Endothelial cell of umbilical vein (primary cell): ENCODE results near the gene MMD. TPM values are rescaled to one million over a fixed set of nuclear protein-coding genes. Genes with fewer than 3 reads are reported as not detected.

Source experiments
- BruUV-seq: library from RNA; stranded (reverse); fragments of 400-500 nt; replicated peaks from 2 replicates; lab custom pipeline; 2021; lab: Mats Ljungman, UMichigan
- CTCF ChIA-PET: fragments of 300-600, 350-600 bp; sonication (Branson Sonifier 250); formaldehyde crosslinking; loops from one replicate; lab custom pipeline; 2021; ENCODE audit warnings: antibody characterized with exemption, inconsistent platforms; lab: Charles Lee
- POLR2A ChIA-PET: fragments of 300-600, 350-600 bp; sonication (Branson Sonifier 250); formaldehyde crosslinking; loops from one replicate; lab custom pipeline; 2021; ENCODE audit warnings: antibody characterized with exemption, inconsistent platforms; lab: Charles Lee
- DNase-seq: peaks from one replicate; pipeline ENCODE4 v3.0.0-alpha.2; 2011; ENCODE audit warnings: low read depth, low spot score
- FAIRE-seq: peaks from 2 replicates; lab custom pipeline; 2011; peaks lifted over from hg19 to GRCh38; lab: Jason Lieb, UNC
- H2AFZ ChIP-seq: 2 replicates; pipeline ENCODE4 v1.6.0; 2012; ENCODE audit warnings: low read depth, low read length, control low read depth, inconsistent platforms
- H3K27ac ChIP-seq: 2 replicates; pipeline ENCODE4 v1.5.1; 2011; ENCODE audit warnings: low read depth, mild to moderate bottlenecking, control low read depth, low read length, moderate library complexity; ENCODE audit not compliant: insufficient read depth
- H3K27me3 ChIP-seq, 2 experiments: 2 replicates each; pipeline versions ENCODE4 v1.6.0 to v1.6.1; 2011; ENCODE audit warnings: low read length in 2 of 2, mixed read lengths in 1 of 2; ENCODE audit not compliant: control insufficient read depth in 2 of 2, insufficient read depth in 2 of 2
- H3K36me3 ChIP-seq, 2 experiments: 2 replicates in 1 of 2; 3 replicates in 1 of 2; pipeline ENCODE4 v1.5.1; 2011; ENCODE audit warnings: low read length in 2 of 2, mild to moderate bottlenecking in 1 of 2, moderate library complexity in 1 of 2; ENCODE audit not compliant: control insufficient read depth in 2 of 2, insufficient read depth in 2 of 2; ENCODE audit errors: extremely low read depth in 1 of 2
- H3K4me1 ChIP-seq: 3 replicates; pipeline ENCODE4 v1.5.1; 2011; ENCODE audit warnings: mild to moderate bottlenecking, low read length; ENCODE audit not compliant: control insufficient read depth, insufficient read depth; ENCODE audit errors: extremely low read depth
- H3K4me2 ChIP-seq: 2 replicates; pipeline ENCODE4 v1.6.1; 2011; ENCODE audit warnings: low read length, control low read depth, mixed read lengths; ENCODE audit not compliant: insufficient read depth
- H3K4me3 ChIP-seq, 3 experiments: fragments of 200-600 bp in 1 of 3; sonication (generic), shearing (Covaris generic) in 1 of 3; replicated peaks in 1 of 3; 2 replicates each; pipeline ENCODE4 v1.5.1; 2011 to 2016; ENCODE audit warnings: control low read depth in 3 of 3, low read length in 3 of 3, mild to moderate bottlenecking in 2 of 3, inconsistent platforms in 1 of 3, low read depth in 1 of 3, moderate library complexity in 1 of 3; ENCODE audit not compliant: insufficient read depth in 1 of 3
- H3K79me2 ChIP-seq: 2 replicates; pipeline ENCODE4 v1.6.0; 2012; ENCODE audit warnings: low read length, inconsistent platforms; ENCODE audit not compliant: control insufficient read depth, insufficient read depth
- H3K9ac ChIP-seq: replicated peaks from 2 replicates; pipeline ENCODE3; 2011; ENCODE audit warnings: low read length, control low read depth; ENCODE audit not compliant: insufficient read depth; ENCODE audit errors: extremely low read depth
- H3K9me1 ChIP-seq: replicated peaks from 3 replicates; pipeline ENCODE4 v1.6.0; 2011; ENCODE audit warnings: mild to moderate bottlenecking, low read length; ENCODE audit not compliant: control insufficient read depth, insufficient read depth; ENCODE audit errors: extremely low read depth
- H3K9me3 ChIP-seq: replicated peaks from 2 replicates; pipeline ENCODE4 v1.5.1; 2012; ENCODE audit warnings: low read length, inconsistent platforms; ENCODE audit not compliant: control insufficient read depth, insufficient read depth
- H4K20me1 ChIP-seq: replicated peaks from 2 replicates; pipeline ENCODE3; 2011; ENCODE audit warnings: mild to moderate bottlenecking, low read length; ENCODE audit not compliant: control insufficient read depth, insufficient read depth; ENCODE audit errors: extremely low read depth
- CTCF ChIP-seq, 2 donors: IDR thresholded peaks; 1 replicate in 1 of 2; 2 replicates in 1 of 2; pipeline ENCODE4 v1.5.1; 2011; ENCODE audit warnings: low read length in 2 of 2, mild to moderate bottlenecking in 2 of 2, moderate library complexity in 2 of 2, control low read depth in 1 of 2, inconsistent platforms in 1 of 2, low read depth in 1 of 2; ENCODE audit not compliant: insufficient read depth in 1 of 2; ENCODE audit errors: extremely low read depth in 1 of 2
- EZH2 ChIP-seq: IDR thresholded peaks from 2 replicates; pipeline ENCODE4 v1.6.1; 2012; ENCODE audit warnings: borderline replicate concordance, low read depth, mild to moderate bottlenecking, moderate library complexity, low read length, inconsistent platforms; ENCODE audit not compliant: severe bottlenecking
- FOS ChIP-seq: IDR thresholded peaks from 2 replicates; pipeline ENCODE4 v1.6.1; 2011; ENCODE audit warnings: mild to moderate bottlenecking, low read length, moderate library complexity, borderline replicate concordance; ENCODE audit not compliant: insufficient read depth
- GATA2 ChIP-seq: IDR thresholded peaks from 2 replicates; pipeline ENCODE4 v1.7.0; 2011; ENCODE audit warnings: low read depth, mild to moderate bottlenecking, moderate library complexity, mixed read lengths, low read length; ENCODE audit not compliant: insufficient read length, insufficient read depth
- JUN ChIP-seq: IDR thresholded peaks from 2 replicates; pipeline ENCODE4 v1.6.1; 2011; ENCODE audit warnings: borderline replicate concordance, low read depth; ENCODE audit not compliant: insufficient read length, insufficient read depth
- MAX ChIP-seq: IDR thresholded peaks from 2 replicates; pipeline ENCODE4 v1.6.1; 2011; ENCODE audit not compliant: insufficient read depth, insufficient read length
- POLR2A ChIP-seq: IDR thresholded peaks from 2 replicates; pipeline ENCODE4 v1.6.1; 2012; ENCODE audit warnings: low read depth, mild to moderate bottlenecking, control low read depth, low read length
- POLR2AphosphoS5 ChIP-seq: IDR thresholded peaks from 2 replicates; pipeline ENCODE4 v1.6.1; 2012; ENCODE audit warnings: low read depth, mild to moderate bottlenecking, control low read depth, low read length, moderate library complexity; ENCODE audit not compliant: insufficient read depth
- dilution Hi-C: fragments of 300-500 bp; cut with MboI; formaldehyde crosslinking; loops from one replicate; pipeline ENCODE4 v1.15.0; 2019; ENCODE audit warnings: low sequenced_read_pairs; ENCODE audit not compliant: extremely low pct_ligation_motif_present
- intact Hi-C: fragments of 100-400 bp; cut with micrococcal nuclease; formaldehyde crosslinking; loops from one replicate; pipeline ENCODE4 v1.10.0; 2022
- polyA plus RNA-seq, 4 experiments: library from polyadenylated mRNA; depleted of rRNA in 3 of 4; stranded (reverse) in 3 of 4; unstranded in 1 of 4; fragments of >200 nt; gene quantifications; 2 replicates each; pipeline versions ENCODE4 v1.2.1 to v1.2.3, GENCODE V29; 2011 to 2012; ENCODE audit warnings: missing spikeins in 1 of 4
- total RNA-seq: library from RNA; stranded (reverse); gene quantifications from 2 replicates; pipeline ENCODE4 v1.2.3, GENCODE V29; 2021

MMD gene
- total and polyA plus RNA-seq, 2 donors (not counting 3 experiments of a cell fraction or from before 2014, with no cell fraction given) = 5.6 to 9.3 TPM

GRCh38 chr17:55451758-55452138, 30.1 kb upstream of the MMD start:
- Histone ChIP-seq H4K20me1 (no peaks in the 10 kb centered on the region), H3K4me2 (no peak overlapping the region), H3K27ac (no peak overlapping the region), H3K4me3 (no peak overlapping the region), H3K4me1 (peaks cover 9% of the 10 kb centered on the region), H3K27me3 (no peaks in the 10 kb centered on the region), H3K36me3 (no peaks in the 10 kb centered on the region), H3K9me3 (no peaks in the 10 kb centered on the region), H3K9me1 (no peaks in the 10 kb centered on the region), H3K79me2 (no peaks in the 10 kb centered on the region), H3K9ac (no peak overlapping the region), H2AFZ (no peak overlapping the region)
- POLR2A ChIA-PET = no interaction called here
- intact Hi-C loops = loop anchor here (2.0 kb wide), 1 partner anchor 31 kb away; the partner anchor contains the start of gene MMD
- CTCF ChIA-PET = interaction anchor here (1.7 kb wide), 1 partner anchor 10 kb away, joined by 6 read pairs; no protein-coding TSS in a partner anchor
- BruUV-seq = no TSS peak
- TF ChIP-seq CTCF (IDR thresholded peaks at IDR 0.05; ENCODE audit: extremely low read depth in 1 of 2, insufficient read depth in 1 of 2, low read depth in 1 of 2, low read length in 2 of 2) = no peak
- no peak for TF ChIP-seq FOS
- TF ChIP-seq EZH2 = no peak
- no peak for TF ChIP-seq MAX
- no peak for TF ChIP-seq POLR2A
- no peak for TF ChIP-seq POLR2AphosphoS5
- TF ChIP-seq JUN = no peak
- no peak for TF ChIP-seq GATA2
- dilution Hi-C loops = no loop called here
- DNase-seq = no peak
- FAIRE-seq = no peak
